ES-I3 (cell line): ENCODE data around the gene PRSS50.

Experiments used
- H3K36me3 ChIP-seq: 2 replicates; pipeline ENCODE4 v1.6.1; 2013; ENCODE audit warnings: mild to moderate bottlenecking, low read length, control low read depth, moderate library complexity; ENCODE audit not compliant: insufficient read depth
- H3K4me1 ChIP-seq: 2 replicates; pipeline ENCODE4 v1.6.1; 2013; ENCODE audit warnings: mild to moderate bottlenecking, control low read depth, low read length; ENCODE audit not compliant: insufficient read depth
- H3K9ac ChIP-seq: 2 replicates; pipeline ENCODE4 v1.6.1; 2013; ENCODE audit warnings: low read depth, mild to moderate bottlenecking, low read length, moderate library complexity
- H3K9me3 ChIP-seq: 2 replicates; pipeline ENCODE4 v1.6.1; 2013; ENCODE audit warnings: mild to moderate bottlenecking, low read length, moderate library complexity; ENCODE audit not compliant: control insufficient read depth, insufficient read depth

The PRSS50 gene

DNA sequence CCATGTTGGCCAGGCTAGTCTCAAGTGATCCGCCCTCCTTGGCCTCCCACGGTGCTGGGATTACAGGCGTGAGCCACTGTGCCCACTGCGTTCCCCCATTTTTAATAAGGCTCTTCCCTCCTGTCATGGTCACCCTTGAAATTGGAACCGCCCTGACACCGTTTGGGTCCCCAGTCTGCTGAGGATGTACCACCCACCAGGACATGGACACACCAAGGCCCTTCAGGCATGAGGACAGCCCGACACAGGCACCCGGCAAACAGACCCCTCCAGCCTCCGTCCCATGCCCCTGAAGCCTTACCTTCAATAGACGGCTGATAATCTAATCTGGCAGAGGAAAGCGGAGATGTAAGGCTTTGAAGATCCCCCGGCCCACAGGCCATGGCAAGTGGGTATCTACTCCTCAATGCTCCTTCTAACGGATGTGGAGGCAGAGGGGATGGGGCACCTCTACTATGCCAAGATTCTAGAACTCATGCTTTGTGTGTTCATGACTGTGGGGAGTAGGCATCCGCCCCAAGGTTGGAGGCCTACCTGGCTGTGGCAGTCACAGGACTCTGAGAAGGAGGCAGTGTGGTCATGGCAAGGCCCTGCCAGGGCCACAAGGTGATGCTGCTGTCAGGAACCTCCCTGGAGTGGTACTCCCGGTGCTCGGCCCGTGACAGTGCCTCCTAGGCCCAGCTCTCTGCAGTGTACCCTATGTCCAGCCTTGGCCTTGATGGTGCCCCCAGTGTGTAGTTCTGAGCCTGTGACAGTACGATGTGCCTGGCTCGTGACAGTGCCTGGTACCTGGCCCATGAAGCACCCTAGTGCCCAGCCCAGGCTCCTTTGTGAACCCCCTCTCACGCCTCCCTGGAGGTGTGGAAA, 18.6 kb upstream of the PRSS50 start:
- no peak overlapping the region for H3K9ac ChIP-seq
- no peaks in the 10 kb centered on the region for H3K9me3 ChIP-seq
- no peaks in the 10 kb centered on the region for H3K36me3 ChIP-seq
- H3K4me1 ChIP-seq: no peaks in the 10 kb centered on the region

DNA sequence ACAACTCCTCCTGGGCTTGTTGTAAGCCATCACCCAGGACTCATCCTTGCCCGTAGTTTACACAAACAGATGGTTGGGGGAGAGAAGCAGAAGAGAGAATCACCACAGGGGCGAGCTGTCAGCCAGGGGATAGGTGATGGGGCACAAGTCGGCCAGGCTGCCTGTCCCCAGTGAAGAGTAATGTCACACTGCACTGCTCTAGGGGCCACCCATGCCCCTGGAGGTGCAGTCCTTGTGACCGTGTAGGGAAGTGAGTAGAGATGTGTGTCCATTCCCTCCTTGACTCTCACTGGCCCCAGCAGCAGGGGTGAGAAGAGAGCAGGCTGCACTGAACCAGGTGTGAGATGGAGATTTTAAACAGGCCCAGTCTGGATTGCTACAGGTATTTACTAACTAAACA, 17.1 kb upstream of the PRSS50 start:
- Histone ChIP-seq H3K9ac (no peak overlapping the region), H3K36me3 (no peaks in the 10 kb centered on the region), H3K4me1 (no peaks in the 10 kb centered on the region)

DNA sequence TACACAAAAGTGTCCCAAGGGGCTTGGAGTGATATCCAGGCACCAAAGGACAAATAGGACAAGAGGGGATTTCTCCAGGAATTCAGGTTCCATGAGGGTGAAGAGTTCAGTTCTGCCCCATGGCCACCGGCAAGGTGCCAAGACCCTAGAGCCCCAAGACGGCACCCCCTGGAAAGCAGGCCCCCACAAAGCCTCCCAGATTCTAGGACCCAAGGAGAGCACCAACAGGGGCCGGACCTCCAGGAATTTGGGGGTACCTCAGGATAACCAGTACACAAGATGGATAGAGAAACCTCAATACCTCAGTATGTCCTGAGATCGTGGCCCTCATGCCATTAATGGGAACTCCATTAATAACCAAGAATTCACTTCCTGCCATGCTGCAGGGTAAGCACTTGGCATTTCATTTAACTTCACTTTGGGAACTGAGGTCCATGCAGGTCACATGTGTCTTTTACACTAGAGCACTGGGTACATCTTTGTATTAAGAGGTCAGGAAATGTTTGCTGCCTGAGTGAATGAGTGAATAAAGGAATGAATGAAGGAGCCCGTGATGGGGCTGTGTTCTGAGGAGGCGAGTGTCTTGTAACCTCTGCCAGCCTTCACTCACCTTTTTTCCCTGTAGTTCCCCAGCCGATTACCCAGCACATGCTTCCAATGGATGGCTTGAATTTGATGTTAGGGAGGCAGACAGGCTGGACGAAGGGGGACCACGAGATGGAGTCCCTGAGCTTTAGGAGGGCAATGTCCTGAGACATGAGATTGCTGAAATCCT, 15.5 kb upstream of the PRSS50 start:
- Histone ChIP-seq H3K9ac (no peak overlapping the region), H3K36me3 (no peaks in the 10 kb centered on the region), H3K9me3 (no peaks in the 10 kb centered on the region), H3K4me1 (no peaks in the 10 kb centered on the region)

More for the DNA sequence above, 17.1 kb upstream of the PRSS50 start:
- no peaks in the 10 kb centered on the region for H3K9me3 ChIP-seq

DNA sequence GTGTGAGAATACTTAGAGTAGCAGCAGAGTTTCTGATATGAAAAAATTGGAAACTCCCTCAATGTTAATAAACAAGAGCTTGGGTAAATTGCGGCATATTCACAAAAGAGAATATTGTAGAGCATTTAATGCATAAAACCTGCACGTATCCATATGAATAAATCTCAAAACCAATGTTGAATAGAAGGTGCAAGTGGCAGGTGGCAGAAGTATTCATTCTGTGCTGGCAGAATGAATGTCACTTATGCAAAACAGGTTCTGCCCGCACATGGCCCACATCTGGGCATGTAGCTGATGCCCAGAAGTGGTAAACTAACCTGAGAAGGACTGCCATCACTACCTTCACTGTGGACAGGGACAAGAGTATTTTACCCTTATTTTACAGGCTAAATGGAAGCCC, 14.1 kb upstream of the PRSS50 start:
- no peaks in the 10 kb centered on the region for H3K9me3 ChIP-seq
- no peaks in the 10 kb centered on the region for H3K4me1 ChIP-seq
- H3K9ac ChIP-seq: no peak overlapping the region
- no peaks in the 10 kb centered on the region for H3K36me3 ChIP-seq

DNA sequence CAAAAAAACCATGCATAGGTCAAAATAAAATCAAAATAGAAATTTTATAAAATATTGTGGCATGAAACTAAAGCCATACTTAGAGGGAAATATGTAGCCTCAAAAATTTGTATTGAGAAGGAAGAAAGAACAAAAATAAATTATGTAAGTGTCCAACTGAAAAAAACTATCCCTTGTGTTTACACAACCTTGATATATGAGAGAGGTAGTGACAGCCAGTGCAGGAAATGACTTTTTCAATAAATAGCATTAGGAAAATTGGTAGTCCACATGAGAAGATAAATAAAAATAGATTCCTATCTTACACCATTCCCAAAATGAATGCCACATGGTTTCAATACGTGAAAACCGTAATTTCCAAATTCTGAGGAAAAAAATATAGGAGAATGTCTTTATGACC, 13.2 kb upstream of the PRSS50 start:
- 0 out of 2 replicates have a peak, but pooled peaks cover 5% of the 10 kb centered on the region for H3K4me1 ChIP-seq
- no peaks in the 10 kb centered on the region for H3K9me3 ChIP-seq
- H3K9ac ChIP-seq: no peak overlapping the region
- no peaks in the 10 kb centered on the region for H3K36me3 ChIP-seq

DNA sequence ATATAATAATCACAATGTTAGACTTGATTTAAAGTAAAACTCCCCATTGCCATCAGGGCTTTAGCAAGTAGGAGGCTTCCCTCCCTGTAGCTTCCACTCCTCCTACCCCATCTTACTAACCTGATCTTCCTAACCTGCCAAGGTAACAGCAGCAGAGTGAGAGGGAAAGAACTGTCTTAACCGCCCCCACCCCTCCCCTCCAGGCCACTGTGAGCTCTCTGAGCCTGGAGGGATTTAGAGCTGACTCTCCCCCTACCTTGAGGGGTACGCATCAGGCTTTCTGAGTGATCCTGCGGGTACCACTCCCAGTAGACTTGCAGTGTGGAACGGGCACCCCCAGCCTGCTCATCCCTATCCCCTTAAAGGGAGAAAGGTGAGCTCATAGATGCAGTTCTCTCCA, 11.4 kb upstream of the PRSS50 start:
- 0 out of 2 replicates have a peak, but pooled peaks cover 5% of the 10 kb centered on the region for H3K4me1 ChIP-seq
- no peaks in the 10 kb centered on the region for H3K36me3 ChIP-seq
- no peak overlapping the region for H3K9ac ChIP-seq
- H3K9me3 ChIP-seq: no peaks in the 10 kb centered on the region

DNA sequence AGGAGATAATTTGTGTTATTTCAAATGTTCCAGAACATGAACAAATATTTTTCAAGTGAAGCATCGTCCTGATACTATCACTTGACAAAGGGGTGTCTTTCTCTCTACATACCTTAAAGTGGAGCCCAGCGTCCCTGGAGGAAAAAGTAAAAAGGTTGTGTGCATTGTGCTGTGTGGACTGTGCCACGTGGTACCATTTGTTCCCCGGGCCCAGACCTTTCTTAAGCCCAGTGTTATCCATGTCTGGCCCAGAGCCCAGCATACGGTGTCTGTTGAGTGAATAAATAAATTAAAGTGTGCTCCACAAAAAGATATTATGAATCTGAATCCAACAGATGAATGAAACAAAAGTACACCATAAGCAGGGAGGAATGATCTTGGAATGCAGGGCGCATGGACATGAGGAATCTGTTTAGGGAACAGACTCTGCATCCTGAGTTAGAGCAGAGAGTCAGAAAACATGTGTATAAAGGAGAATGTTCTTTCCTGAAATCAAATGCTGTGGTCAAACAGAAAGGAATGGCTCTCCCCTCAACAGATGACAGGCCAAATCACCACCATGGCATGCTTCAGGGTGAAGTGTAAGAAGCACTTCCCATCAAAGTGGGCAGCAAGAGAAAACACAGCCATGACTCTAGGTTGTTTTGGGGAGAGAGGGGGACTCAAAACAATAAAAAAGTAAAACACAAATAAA, 8.1 kb upstream of the PRSS50 start:
- H3K9me3 ChIP-seq: no peaks in the 10 kb centered on the region
- no peaks in the 10 kb centered on the region for H3K36me3 ChIP-seq
- H3K4me1 ChIP-seq: 0 out of 2 replicates have a peak, but pooled peaks cover 5% of the 10 kb centered on the region
- H3K9ac ChIP-seq: no peak overlapping the region

DNA sequence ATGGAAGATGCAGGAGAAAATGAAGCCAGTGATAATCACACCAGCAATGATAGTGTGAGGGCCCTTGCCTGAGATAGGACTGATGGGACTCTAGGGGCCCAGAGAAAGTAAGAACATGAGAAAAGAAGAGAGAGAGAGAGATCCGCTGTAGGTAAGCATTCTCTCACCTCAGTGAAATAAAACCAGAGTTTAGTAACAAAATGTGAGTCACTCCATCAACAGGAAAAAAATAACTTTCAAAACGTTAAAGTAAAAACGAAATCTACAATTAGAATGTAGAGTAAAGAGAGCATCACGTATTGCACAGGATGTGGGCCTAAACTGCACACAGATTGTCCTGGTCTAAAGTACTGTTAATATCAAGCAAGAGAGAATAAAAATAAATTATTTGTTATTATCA, 6.8 kb upstream of the PRSS50 start:
- Histone ChIP-seq H3K4me1 (0 out of 2 replicates have a peak, but pooled peaks cover 5% of the 10 kb centered on the region), H3K9me3 (no peaks in the 10 kb centered on the region), H3K9ac (no peak overlapping the region), H3K36me3 (no peaks in the 10 kb centered on the region)

DNA sequence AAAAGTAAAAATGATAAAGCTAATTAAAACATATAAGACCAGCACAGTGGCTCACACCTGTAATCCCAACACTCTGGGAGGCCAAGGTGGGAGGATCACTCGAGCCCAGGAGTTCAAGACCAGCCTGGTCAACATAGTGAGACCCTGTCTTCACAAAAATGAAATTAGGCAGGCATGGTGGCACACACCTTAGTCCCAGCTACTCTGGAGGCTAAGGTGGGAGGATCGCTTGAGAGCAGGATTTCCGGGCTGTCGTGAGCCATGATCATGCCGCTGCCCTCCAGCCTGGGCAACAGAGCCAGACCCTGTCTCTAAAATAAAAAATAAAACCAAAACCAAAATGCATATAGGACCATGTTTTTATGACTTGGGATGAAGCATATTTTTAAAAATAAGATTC, 4.8 kb upstream of the PRSS50 start:
- no peaks in the 10 kb centered on the region for H3K36me3 ChIP-seq
- H3K4me1 ChIP-seq: 0 out of 2 replicates have a peak, but pooled peaks cover 5% of the 10 kb centered on the region

DNA sequence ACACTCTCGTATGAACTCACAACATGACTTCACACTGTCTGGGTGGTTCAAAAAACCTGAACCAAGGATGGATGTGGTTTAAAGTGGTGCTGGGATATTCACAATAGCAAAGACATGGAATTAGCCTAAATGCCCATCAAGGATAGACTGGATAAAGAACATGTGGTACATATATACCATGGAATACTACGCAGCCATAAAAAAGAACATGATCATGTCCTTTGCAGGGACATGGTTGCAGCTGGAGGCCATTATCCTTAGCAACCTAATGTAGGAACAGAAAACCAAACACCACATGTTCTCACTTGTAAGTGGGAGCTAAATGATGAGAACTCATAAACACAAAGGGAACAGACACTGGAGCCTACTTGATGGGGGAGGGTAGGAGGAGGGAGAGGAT, 3.3 kb upstream of the PRSS50 start:
- no peaks in the 10 kb centered on the region for H3K36me3 ChIP-seq
- no peak overlapping the region for H3K9ac ChIP-seq
- 0 out of 2 replicates have a peak, but pooled peaks cover under 1% of the 10 kb centered on the region for H3K4me1 ChIP-seq
- no peaks in the 10 kb centered on the region for H3K9me3 ChIP-seq

More for the DNA sequence above, 4.8 kb upstream of the PRSS50 start:
- no peaks in the 10 kb centered on the region for H3K9me3 ChIP-seq
- H3K9ac ChIP-seq: no peak overlapping the region

DNA sequence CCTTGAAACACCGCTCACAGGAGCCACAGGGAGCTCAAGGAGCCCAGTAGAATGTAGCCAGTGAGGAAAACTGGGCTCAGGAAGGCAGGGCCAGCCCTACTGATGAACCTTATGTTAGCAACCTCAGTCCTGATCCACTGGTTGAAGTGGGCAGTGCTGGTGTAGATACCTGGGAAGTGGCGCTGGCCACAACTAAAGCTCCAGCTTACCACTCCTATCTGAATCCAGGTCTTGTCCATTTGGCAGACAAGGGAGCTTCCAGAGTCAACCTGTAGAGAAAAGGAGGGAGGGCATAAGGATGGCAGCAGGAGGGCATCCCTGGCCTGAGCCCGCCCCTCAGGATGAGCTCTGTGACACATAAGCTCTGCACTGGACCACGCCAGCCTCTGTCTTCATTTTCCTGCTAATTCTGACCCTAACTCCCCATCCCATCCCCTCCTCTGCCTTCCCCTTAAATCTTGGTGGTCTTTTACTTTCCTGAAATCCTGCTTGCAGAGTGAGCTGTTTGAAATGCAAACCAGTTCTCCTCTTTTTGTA, 2.1 kb upstream of the PRSS50 start:
- no peaks in the 10 kb centered on the region for H3K36me3 ChIP-seq
- no peaks in the 10 kb centered on the region for H3K4me1 ChIP-seq
- H3K9me3 ChIP-seq: no peaks in the 10 kb centered on the region

DNA sequence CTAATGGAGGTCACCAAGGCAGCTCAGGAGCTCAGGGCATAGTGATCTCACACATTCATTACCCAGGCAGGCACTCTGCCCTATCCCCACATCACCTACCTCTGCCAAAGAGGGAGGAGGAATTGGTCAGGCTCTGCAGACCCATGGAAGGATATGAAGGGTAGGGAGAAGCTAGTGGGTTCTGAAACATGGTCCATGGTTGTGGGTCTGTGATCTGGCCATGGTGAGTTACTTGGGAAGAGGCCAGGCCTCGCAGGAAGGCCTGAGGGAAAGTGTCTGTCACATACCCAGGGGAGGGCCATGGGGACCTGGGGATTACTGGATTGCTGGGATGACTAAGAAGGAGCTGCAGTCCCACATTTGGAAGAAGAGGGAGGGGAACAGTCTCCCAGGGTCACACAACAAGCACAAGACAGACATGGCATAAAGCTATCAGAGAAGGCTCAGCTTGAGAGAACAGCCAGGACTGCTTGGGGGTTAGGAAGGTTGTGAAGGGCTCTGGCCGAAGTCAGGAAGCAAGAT, 1.4 kb upstream of the PRSS50 start:
- no peaks in the 10 kb centered on the region for H3K4me1 ChIP-seq
- H3K9ac ChIP-seq: no peak overlapping the region
- H3K36me3 ChIP-seq: no peaks in the 10 kb centered on the region
- no peaks in the 10 kb centered on the region; the same call in 1 of the 2 replicates for H3K9me3 ChIP-seq

More for the DNA sequence above, 2.1 kb upstream of the PRSS50 start:
- no peak overlapping the region for H3K9ac ChIP-seq

DNA sequence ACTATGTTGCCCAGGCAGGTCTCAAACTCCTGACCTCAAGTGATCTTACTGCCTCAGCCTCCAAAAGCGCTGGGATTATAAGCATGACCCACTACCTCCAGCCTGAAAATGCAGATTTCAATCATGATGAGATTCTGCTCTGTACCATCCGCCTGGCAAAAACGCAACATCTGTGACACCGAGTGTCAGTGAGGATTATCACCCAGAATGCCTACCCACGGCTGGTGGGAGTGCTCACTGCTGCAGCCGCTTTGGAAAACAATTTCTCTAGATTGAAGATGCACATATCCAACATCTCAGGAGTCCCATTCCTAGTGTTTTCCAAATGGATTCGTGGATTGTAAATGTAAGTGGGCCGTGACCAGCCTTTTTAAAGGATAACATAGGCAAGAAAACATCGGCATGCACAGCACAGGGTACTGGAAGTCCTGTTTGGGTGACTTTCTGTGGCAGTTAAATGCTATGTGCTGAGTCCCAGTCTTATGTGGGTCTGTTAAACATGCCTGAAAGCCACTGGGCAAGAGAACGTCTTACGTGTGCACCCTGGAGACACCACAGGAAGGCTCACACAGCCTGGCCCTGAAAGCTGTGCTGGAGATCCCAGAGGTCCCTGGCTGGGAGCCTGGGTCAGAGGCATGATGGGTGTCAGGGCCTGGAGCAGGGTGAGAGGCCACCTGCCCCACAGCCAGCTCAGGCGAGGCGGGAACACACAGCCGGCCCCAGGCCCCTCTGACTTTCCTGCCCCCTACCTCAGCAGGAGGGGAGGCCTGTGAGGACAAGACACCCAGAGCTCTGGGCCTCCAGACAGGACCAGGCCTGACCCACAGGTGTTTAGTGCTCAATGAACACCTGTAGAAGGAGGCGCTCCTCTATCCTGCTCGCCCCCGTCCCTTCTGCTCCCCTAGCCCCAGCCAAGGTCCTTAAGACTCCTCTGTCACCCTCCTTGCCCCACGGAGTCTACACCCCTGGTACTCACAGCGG, 918 bp downstream of the PRSS50 start:
- Histone ChIP-seq H3K9ac (no peak overlapping the region), H3K9me3 (no peaks in the 10 kb centered on the region; the same call in 1 of the 2 replicates), H3K36me3 (no peaks in the 10 kb centered on the region), H3K4me1 (no peaks in the 10 kb centered on the region)
